GM19372 (cell line): Measurements from ENCODE around the gene PTPN3.
"Not testable (repeated sequence)": the region's sequence is repeated elsewhere in the genome, so short reads cannot be mapped to it uniquely, and the experiment has no call there.

Experiments
- ATAC-seq: cut with Tn5 transposase; IDR thresholded peaks from one replicate; pipeline ENCODE4 v1.9.1; 2021; ENCODE audit warnings: mild to moderate bottlenecking, low read depth, moderate library complexity; ENCODE audit not compliant: unreplicated experiment

The PTPN3 gene

DNA sequence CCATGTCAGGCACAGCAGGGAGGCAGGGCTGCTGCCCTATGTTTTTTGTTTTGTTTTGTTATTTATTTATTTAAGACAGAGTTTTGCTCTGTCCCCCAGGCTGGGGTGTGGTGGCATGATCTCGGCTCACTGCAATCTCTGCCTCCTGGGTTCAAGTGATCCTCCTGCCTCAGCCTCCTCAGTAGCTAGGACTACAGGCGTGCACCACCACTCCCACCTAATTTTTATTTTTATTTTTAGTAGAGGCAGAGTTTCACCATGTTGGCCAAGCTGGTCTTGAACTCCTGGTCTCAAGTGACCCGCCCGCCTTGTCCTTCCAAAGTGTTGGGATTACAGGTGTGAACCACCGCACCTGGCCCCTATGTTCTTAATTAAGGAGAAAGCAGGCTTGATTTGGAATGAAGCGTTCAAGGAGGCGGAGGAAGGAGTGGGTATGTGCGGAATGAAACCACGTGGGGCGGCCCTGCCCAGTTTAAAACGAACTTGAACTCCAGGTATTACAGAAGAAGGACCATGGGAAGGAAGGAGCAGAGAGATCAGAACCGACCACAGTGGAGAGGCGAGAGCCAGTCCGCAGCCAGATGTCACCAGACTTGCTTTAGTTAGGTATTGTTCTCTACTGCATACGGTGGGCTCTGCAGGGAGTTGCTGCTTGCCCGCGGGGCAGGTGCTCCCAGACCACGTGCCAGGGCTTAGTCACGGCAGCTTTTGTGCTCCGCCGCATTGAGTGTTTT is 142.4 kb downstream of the PTPN3 start:
- no peak for ATAC-seq

DNA sequence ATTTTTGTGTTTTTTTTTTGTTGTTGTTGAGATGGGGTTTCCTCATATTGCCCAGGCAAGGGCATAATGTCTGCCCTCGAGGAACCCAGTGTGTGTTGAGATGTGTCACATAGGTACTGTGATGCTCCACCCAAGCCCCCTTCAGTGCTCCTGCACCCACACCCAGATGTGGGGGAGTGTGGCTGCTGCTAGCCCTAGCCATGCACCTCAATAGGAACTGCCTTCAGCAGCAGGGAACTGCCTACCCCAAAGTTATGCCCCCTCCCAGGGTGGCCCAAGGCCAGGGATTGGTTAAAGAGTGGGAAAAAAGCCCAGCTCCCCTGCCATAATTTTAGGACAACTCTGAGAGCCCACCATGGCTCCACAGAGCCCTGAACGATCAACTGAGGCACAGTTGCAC is 143.9 kb downstream of the PTPN3 start:
- ATAC-seq = no peak

DNA sequence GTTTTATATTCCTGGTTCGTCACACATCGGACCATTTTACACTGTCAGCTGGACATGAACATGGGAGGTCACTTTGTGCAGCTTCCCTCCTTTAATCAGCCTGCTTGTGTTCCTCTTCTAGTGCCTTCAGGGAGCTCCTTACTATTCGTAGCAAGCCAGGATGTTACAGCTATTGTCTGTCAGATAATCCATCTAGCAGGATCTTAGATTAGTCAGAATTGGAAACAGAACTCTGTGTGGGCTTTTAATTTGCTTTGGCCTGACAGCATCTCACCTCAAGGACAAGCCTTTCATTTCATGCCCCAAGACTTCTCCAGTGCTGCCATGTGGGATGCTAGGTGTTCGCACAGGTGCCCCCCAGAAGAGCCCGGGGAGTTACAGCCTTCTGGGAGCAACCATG is 147.1 kb downstream of the PTPN3 start:
- ATAC-seq = no peak

DNA sequence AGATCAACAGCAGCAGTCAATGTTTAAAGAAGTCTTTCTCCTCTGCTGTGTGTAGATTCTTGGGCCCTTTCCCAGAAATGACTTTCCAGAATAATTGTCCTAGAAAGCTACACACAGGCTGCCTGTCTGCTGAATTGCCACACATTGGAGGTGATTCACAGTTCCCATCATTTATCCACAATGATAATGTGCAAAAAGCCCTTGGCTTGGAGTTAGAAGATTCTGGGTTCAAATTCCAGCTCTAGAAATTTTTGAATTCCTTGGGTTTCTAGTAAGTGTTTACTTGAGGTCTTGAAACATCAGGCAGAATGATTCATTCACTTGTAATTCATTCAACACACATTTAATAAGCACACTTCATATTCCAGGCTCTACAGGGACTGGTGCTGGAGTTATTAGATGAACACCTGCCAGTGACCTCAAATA is 148.7 kb downstream of the PTPN3 start:
- ATAC-seq = no peak

DNA sequence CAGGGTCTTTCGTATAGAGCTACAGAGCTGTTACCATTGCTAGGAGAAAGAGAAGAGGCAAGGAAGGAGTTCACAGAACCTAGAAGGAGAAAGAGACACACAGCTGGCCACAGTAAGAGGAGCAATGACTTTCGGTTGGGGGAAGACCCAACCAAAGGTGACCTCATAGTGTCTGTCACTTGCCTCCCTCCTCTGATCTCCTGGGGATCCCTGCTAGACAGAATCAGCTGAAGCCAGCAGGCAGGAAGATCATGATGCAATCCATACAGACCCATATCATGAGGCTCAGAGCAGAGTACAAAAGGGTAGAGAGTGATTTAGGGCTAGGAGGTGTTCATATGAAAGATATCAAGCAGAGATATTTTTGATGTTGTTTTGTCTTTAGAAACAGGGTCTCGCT is 151.2 kb downstream of the PTPN3 start:
- ATAC-seq = no peak

DNA sequence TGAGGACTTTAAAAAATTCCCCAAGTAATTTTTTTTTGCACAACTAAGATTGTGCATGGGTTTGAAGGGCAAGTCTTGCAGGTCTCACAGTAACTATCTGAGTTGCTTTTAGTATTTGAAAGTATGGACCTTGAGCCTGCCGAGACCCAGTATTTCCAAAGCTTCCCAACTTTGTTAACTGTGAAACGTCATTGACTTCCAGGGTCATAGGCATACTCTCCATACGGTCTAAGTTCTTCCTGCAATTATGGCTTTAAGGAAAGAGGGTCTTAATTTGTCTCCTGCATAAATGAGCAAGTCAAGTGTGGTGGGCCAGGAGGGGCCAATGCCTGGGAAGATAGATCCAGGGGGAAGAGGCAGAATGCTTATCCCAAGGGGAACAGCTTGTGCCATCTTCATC is 153.2 kb downstream of the PTPN3 start:
- ATAC-seq = no peak

DNA sequence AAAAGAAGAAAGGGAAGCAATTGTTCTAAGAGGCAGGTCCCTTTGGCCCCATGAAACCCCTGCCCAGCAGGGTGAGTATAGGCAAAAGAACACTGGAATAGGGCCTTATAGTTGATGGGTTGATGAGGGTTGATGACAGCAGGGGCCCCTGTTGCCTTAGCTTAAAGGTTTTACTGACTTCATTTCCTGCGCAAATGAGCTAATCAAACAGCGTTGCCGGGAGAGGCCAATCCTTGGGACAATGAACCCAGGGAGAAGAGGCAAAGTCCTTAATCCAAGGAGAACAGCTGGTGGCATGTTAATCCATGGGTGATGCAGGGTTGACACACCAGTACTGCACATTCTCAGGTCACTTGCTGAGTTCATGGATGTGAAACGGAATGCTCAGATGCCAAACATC is 155.2 kb downstream of the PTPN3 start:
- no peak for ATAC-seq

DNA sequence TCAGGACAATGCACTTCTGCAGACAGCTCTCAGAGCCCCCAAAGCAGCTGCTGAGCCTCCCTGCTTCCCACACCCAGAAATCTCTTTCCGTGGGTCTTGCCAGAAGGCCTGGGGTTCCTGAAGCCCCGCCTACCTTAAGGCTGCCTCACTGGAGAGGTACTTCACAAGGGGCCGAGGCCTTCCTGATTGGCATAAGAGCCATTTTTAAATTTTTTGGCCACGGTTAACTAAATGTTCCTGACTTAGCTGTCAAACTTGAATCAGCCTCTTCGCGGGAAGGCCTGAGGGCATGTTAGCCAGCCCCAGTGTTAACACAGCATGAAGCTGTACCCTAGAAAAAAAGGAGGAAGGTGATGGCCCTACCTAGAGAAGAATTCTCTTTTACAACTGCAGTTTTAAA is 156.5 kb downstream of the PTPN3 start:
- ATAC-seq = no peak

DNA sequence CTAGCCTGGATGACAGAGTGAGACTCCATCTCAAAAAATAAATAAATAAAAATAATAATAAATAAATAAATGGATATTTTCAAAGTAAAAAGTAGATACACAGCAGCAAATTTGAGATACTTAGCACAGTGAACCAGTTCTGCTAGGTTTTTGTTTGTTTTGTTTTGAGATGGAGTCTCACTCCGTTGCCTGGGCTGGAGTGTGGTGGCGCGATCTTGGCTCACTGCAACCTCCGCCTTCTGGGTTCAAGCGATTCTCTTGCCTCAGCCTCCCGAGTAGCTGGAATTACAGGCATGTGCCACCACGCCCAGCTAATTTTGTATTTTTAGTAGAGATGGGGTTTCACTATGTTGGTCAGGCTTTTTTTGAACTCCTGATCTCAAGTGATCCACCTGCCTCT is 157.1 kb downstream of the PTPN3 start:
- not testable (repeated sequence) for ATAC-seq

DNA sequence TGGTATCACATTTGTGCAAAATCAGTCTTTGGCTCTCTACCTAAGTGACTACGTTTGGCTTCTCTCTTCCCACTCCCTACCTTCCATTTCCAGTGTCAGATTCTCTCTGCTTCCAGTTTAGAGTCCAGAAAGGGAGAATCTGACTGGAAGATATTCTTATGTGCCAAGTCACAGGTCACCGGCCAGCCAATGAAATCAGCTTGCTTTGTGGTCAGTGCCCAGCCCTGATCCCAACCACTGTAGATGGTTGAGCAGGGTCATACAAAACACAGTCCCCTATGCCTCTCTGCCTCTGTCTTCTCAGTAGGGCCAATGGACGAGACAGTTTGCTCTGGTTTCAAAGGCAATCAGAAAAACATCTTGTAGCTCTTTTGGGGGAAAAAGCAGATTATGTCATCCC is 161.7 kb downstream of the PTPN3 start:
- ATAC-seq = no peak

DNA sequence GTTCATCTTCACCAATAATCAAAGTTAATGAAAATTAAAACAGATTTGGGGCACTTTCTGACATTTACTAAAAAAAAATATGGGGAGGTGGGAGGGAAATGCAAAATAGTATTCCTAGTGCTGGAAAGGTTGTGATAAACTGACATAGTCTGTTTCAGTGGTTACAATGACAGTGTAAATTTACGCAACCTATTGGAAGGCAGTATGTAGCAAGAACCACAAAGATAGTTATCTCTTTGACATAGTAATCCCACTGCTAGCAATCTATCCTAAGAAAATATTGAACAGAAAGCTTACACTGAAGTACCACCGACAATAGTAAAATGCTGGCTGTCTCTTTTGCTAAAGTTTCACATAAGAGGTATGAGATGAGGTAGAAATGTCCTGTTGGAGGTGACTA is 162.2 kb downstream of the PTPN3 start:
- no peak for ATAC-seq

DNA sequence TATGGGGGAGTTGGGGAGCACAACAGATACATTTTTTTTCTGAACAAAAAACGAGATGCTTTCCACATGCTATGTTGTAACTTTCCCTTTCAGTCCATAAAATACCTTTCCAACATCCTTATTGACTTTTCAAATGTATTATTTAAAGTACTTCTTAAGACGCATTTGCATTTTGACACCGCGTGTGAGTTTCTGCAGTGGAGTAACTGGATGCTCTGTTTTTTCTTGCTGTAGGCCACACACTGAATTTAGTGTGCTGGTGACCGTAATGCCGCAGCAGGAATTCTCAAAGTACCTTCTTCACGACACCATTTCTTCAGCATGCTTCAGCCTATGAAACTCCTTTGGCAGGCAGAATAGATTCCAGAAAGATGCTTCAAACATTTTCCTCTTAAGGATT is 163.0 kb downstream of the PTPN3 start:
- no peak for ATAC-seq

DNA sequence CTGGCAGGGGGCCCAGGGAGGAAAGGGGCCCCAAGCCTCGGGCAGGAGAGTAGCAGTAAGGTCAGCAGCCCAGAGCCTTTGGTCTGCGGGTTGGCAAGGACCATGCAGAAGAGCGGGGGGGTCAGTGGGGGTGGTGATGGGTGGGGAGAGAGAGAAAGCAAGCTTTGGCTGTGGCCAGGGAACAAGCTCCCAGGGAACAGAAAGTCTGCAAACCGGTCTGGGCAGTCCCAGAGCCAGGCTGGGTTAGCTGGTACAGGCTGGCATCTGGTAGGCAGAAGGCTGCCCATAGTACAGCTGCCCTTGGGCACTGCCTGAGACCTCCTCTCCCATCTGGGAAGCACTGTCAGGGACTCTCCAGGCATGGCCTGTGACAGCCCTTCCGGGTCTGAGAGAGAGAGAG is 166.8 kb downstream of the PTPN3 start:
- ATAC-seq = no peak

DNA sequence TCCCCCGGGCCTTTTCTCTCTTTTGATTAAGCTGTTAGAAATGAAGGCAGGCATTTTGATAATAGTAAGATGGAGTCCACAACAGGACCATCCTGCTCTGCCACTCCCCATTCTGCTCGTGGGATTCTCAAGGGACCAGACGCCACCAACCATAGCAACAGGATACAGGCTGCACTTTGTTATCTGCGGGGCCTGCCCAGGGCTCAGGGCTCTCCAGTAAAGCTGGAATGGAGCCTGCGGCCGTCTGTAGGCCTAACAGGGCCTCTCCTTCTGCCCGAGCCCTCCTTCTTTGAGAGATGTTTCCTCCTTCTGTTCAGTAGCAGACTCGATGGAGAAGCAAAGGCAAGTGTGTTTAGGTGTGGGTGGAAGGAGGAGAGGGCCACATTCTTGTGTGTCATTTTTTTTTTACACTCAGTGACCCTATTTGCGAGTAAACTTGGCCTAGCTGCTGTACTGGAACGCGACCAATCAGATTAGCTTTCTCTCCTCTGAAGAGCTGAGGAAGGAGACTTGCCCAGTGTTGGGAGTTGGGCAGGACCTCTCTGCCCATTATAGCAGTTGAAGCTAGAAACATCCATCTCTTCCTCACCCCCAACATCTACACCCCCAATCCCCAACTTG is 168.4 kb downstream of the PTPN3 start:
- ATAC-seq = no peak

DNA sequence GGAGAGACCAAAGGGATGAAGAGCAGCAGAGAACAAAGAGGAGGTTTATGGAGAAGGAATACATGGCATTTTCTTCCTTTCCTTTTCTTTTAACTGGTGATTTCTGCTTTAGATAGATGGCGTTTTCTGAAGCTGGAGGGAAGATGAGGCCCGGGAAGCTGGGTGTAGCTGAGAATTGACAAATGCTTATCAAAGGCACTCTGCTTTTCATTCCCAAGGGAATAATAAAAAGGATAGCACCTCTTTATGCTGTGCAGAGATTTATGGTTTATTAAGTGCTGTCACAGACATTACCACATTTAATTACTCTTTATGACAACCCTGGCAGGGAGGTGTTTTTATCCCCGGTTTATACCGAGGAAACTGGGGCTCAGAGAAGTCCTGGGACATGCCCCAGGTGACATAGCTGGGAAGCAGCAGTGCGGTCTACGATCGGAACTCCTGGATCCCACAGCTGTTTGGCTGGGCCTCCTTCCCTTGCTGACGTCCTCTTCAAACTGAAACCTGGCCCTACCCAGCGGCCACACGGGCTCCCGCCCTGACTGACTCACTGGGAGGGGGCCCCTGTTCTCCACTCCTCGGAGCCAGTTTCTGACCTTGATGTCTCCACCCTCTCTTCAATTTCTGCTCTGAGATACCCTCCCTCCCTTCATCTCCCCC is 169.0 kb downstream of the PTPN3 start:
- ATAC-seq = no peak
